ENCODE measurements around the gene KRTAP2-1.

The KRTAP2-1 gene

DNA sequence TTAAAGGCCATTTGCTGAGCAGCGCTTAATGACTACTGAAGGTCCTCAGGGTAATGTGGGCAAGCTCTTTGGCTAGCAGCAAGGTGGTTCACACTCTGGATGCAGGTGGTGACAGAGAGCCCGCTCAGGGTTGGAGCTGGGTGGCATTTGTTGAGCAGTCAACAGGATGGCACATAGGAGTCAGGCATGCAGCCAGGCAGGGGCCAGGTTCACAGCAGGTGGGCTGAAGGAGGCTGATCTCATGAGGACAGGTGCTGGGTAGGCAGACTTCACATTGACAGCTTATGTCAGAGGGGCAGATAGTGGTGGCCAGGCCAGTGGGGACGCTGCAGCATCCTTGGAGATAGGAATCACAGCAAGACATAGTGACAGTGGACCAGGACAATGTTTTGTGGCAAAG, 42.7 kb downstream of the KRTAP2-1 start:
- POLR2A ChIA-PET: no interaction called here
- Histone ChIP-seq H3K27ac (ENCODE audit: extremely low read depth, low read depth, low read length) (no peak overlapping the region), H3K9me3 (ENCODE audit: control insufficient read depth, insufficient read depth, low read depth, low read length) (no peaks in the 10 kb centered on the region), H3K4me3 (ENCODE audit: low read depth, low read length) (no peak overlapping the region), H3K36me3 (ENCODE audit: control insufficient read depth in 2 of 2, insufficient read depth in 1 of 2, low read length in 2 of 2) (no peaks in the 10 kb centered on the region), H3K4me1 (ENCODE audit: control insufficient read depth, insufficient read depth, low read length) (no peaks in the 10 kb centered on the region)
- CTCF ChIA-PET: no interaction called here
- TF ChIP-seq ZNF37A (tag by site-specific recombination; IDR thresholded peaks at IDR 0.05) (no peak), ZNF501 (tag by site-specific recombination; IDR thresholded peaks at IDR 0.05) (no peak), ZNF211 (tag by site-specific recombination; IDR thresholded peaks at IDR 0.05; ENCODE audit: low read depth) (no peak)
- TF ChIP-seq, protein P1, sequence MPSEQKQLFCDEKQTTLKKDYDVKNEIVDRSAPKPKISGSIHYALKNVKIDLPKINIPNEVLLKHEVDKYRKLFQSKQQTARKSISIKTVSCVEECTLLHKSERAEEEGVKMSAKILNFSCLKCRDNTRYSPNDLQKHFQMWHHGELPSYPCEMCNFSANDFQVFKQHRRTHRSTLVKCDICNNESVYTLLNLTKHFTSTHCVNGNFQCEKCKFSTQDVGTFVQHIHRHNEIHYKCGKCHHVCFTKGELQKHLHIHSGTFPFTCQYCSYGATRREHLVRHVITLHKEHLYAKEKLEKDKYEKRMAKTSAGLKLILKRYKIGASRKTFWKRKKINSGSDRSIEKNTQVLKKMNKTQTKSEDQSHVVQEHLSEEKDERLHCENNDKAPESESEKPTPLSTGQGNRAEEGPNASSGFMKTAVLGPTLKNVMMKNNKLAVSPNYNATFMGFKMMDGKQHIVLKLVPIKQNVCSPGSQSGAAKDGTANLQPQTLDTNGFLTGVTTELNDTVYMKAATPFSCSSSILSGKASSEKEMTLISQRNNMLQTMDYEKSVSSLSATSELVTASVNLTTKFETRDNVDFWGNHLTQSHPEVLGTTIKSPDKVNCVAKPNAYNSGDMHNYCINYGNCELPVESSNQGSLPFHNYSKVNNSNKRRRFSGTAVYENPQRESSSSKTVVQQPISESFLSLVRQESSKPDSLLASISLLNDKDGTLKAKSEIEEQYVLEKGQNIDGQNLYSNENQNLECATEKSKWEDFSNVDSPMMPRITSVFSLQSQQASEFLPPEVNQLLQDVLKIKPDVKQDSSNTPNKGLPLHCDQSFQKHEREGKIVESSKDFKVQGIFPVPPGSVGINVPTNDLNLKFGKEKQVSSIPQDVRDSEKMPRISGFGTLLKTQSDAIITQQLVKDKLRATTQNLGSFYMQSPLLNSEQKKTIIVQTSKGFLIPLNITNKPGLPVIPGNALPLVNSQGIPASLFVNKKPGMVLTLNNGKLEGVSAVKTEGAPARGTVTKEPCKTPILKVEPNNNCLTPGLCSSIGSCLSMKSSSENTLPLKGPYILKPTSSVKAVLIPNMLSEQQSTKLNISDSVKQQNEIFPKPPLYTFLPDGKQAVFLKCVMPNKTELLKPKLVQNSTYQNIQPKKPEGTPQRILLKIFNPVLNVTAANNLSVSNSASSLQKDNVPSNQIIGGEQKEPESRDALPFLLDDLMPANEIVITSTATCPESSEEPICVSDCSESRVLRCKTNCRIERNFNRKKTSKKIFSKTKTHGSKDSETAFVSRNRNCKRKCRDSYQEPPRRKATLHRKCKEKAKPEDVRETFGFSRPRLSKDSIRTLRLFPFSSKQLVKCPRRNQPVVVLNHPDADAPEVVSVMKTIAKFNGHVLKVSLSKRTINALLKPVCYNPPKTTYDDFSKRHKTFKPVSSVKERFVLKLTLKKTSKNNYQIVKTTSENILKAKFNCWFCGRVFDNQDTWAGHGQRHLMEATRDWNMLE (tag by site-specific recombination; conservative IDR thresholded peaks at IDR 0.05; ENCODE audit: low read depth): no peak

DNA sequence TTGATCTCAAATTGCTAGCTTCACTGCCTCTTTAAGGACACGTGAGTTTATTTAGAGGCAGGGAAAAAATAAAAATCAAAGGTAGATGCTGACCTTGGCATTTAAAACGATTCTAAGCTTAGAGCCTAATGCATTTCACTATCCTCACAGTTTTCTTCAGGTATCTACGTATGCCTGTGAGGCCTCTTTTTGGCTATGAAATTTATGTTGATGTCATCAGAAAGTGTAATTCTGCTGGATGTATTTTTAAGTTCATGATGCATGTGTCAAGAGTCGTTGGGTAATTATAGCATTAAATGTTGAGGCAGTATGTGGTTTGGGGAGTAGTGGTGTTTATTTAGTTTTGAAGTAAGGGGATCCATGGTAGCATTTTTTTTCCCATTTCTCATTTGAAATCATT, 43.2 kb downstream of the KRTAP2-1 start:
- H3K4me1 ChIP-seq (ENCODE audit: control insufficient read depth, insufficient read depth, low read length): no peaks in the 10 kb centered on the region
- H3K27ac ChIP-seq (ENCODE audit: extremely low read depth, low read depth, low read length): no peak overlapping the region
- ChIA-PET POLR2A (no interaction called here), CTCF (no interaction called here)
- no peak overlapping the region for H3K4me3 ChIP-seq (ENCODE audit: low read depth, low read length)
- TF ChIP-seq MZF1 (tag by site-specific recombination; IDR thresholded peaks at IDR 0.05; ENCODE audit: borderline replicate concordance) (no peak), ZNF169 (tag by site-specific recombination; IDR thresholded peaks at IDR 0.05) (no peak), ZNF548 (tag by site-specific recombination; IDR thresholded peaks at IDR 0.05) (no peak), GLI4 (tag by site-specific recombination; IDR thresholded peaks at IDR 0.05) (no peak), ZNF311 (tag by site-specific recombination; IDR thresholded peaks at IDR 0.05; ENCODE audit: borderline replicate concordance) (no peak), ZNF175 (tag by site-specific recombination; IDR thresholded peaks at IDR 0.05) (no peak), ZNF48 (tag by site-specific recombination; IDR thresholded peaks at IDR 0.05) (no peak), FEZF1 (tag by site-specific recombination; IDR thresholded peaks at IDR 0.05) (no peak)
- no peaks in the 10 kb centered on the region for H3K9me3 ChIP-seq (ENCODE audit: control insufficient read depth, insufficient read depth, low read depth, low read length)
- H3K36me3 ChIP-seq (ENCODE audit: control insufficient read depth in 2 of 2, insufficient read depth in 1 of 2, low read length in 2 of 2): no peaks in the 10 kb centered on the region

DNA sequence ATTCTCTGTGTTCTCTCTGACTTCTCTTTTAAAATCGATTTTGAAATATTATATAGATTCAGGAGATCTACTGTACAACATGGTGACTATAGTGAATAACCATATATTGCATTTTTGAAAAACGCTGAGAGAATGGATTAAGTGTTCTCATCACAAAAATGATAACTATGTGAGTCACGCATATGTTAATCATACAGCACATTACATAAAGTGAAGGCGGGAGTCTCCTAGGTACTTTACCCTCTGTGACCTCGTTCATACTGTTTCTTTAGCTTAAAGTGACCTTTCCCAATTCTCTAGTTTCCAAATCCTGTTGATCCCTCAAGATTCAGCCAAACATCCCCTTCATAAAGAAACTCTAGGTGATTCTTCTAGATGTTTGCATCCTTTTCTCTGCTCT, 44.3 kb downstream of the KRTAP2-1 start:
- POLR2A ChIA-PET: no interaction called here
- H3K4me1 ChIP-seq (ENCODE audit: control insufficient read depth, insufficient read depth, low read length): no peaks in the 10 kb centered on the region
- H3K9me3 ChIP-seq (ENCODE audit: control insufficient read depth, insufficient read depth, low read depth, low read length): no peaks in the 10 kb centered on the region
- no peaks in the 10 kb centered on the region for H3K36me3 ChIP-seq (ENCODE audit: control insufficient read depth in 2 of 2, insufficient read depth in 1 of 2, low read length in 2 of 2)
- H3K27ac ChIP-seq (ENCODE audit: extremely low read depth, low read depth, low read length): no peak overlapping the region
- no peak overlapping the region for H3K4me3 ChIP-seq (ENCODE audit: low read depth, low read length)
- CTCF ChIA-PET: interaction anchor here (0.6 kb wide), 2 partner anchors 227 to 595 kb away, joined by 3 to 4 read pairs; no protein-coding TSS in a partner anchor
- TF ChIP-seq, protein P2, sequence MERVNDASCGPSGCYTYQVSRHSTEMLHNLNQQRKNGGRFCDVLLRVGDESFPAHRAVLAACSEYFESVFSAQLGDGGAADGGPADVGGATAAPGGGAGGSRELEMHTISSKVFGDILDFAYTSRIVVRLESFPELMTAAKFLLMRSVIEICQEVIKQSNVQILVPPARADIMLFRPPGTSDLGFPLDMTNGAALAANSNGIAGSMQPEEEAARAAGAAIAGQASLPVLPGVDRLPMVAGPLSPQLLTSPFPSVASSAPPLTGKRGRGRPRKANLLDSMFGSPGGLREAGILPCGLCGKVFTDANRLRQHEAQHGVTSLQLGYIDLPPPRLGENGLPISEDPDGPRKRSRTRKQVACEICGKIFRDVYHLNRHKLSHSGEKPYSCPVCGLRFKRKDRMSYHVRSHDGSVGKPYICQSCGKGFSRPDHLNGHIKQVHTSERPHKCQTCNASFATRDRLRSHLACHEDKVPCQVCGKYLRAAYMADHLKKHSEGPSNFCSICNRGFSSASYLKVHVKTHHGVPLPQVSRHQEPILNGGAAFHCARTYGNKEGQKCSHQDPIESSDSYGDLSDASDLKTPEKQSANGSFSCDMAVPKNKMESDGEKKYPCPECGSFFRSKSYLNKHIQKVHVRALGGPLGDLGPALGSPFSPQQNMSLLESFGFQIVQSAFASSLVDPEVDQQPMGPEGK (tag by site-specific recombination; IDR thresholded peaks at IDR 0.05): no peak
- TF ChIP-seq GLI2 (tag by site-specific recombination; IDR thresholded peaks at IDR 0.05; ENCODE audit: borderline replicate concordance, low read depth) (no peak), ZNF121 (tag by site-specific recombination; IDR thresholded peaks at IDR 0.05) (no peak), ZNF510 (tag by site-specific recombination; IDR thresholded peaks at IDR 0.05; ENCODE audit: insufficient replicate concordance) (no peak), ZNF624 (tag by site-specific recombination; IDR thresholded peaks at IDR 0.05) (no peak), ZNF311 (tag by site-specific recombination; IDR thresholded peaks at IDR 0.05; ENCODE audit: borderline replicate concordance) (no peak), ZNF768 (tag by site-specific recombination; IDR thresholded peaks at IDR 0.05) (no peak), ZNF558 (tag by site-specific recombination; IDR thresholded peaks at IDR 0.05) (no peak), ZNF629 (tag by site-specific recombination; IDR thresholded peaks at IDR 0.05) (no peak)
- TF ChIP-seq, protein P3, sequence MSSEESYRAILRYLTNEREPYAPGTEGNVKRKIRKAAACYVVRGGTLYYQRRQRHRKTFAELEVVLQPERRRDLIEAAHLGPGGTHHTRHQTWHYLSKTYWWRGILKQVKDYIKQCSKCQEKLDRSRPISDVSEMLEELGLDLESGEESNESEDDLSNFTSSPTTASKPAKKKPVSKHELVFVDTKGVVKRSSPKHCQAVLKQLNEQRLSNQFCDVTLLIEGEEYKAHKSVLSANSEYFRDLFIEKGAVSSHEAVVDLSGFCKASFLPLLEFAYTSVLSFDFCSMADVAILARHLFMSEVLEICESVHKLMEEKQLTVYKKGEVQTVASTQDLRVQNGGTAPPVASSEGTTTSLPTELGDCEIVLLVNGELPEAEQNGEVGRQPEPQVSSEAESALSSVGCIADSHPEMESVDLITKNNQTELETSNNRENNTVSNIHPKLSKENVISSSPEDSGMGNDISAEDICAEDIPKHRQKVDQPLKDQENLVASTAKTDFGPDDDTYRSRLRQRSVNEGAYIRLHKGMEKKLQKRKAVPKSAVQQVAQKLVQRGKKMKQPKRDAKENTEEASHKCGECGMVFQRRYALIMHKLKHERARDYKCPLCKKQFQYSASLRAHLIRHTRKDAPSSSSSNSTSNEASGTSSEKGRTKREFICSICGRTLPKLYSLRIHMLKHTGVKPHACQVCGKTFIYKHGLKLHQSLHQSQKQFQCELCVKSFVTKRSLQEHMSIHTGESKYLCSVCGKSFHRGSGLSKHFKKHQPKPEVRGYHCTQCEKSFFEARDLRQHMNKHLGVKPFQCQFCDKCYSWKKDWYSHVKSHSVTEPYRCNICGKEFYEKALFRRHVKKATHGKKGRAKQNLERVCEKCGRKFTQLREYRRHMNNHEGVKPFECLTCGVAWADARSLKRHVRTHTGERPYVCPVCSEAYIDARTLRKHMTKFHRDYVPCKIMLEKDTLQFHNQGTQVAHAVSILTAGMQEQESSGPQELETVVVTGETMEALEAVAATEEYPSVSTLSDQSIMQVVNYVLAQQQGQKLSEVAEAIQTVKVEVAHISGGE (tag by site-specific recombination; conservative IDR thresholded peaks at IDR 0.05; ENCODE audit: low read depth): no peak
- TF ChIP-seq, protein P4, sequence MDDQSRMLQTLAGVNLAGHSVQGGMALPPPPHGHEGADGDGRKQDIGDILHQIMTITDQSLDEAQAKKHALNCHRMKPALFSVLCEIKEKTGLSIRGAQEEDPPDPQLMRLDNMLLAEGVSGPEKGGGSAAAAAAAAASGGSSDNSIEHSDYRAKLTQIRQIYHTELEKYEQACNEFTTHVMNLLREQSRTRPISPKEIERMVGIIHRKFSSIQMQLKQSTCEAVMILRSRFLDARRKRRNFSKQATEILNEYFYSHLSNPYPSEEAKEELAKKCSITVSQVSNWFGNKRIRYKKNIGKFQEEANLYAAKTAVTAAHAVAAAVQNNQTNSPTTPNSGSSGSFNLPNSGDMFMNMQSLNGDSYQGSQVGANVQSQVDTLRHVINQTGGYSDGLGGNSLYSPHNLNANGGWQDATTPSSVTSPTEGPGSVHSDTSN (CRISPR knock-in tag; IDR thresholded peaks at IDR 0.05): no peak
